Ishikawa (cell line): ENCODE results near the gene SLC10A1.

ENCODE experiments used
- CEBPB ChIP-seq: IDR thresholded peaks from 2 replicates; pipeline ENCODE4 v1.6.1; 2012
- CREB1 ChIP-seq: IDR thresholded peaks from 2 replicates; pipeline ENCODE4 v1.6.1; 2012; ENCODE audit warnings: low read depth
- EGR1 ChIP-seq: IDR thresholded peaks from 2 replicates; pipeline ENCODE4 v1.6.1; 2012
- EP300 ChIP-seq: IDR thresholded peaks from 2 replicates; pipeline ENCODE4 v1.6.1; 2012; ENCODE audit warnings: borderline replicate concordance
- FOXM1 ChIP-seq: IDR thresholded peaks from 2 replicates; pipeline ENCODE4 v1.6.1; 2012; ENCODE audit warnings: low read depth, borderline replicate concordance
- MAX ChIP-seq: IDR thresholded peaks from 2 replicates; pipeline ENCODE4 v1.6.1; 2012
- NFIC ChIP-seq: IDR thresholded peaks from 2 replicates; pipeline ENCODE4 v1.6.1; 2012
- RAD21 ChIP-seq: IDR thresholded peaks from 2 replicates; pipeline ENCODE4 v1.6.1; 2012; ENCODE audit warnings: low read depth
- REST ChIP-seq: IDR thresholded peaks from 2 replicates; pipeline ENCODE4 v1.6.1; 2012; ENCODE audit warnings: low read depth, mild to moderate bottlenecking
- TAF1 ChIP-seq: IDR thresholded peaks from 2 replicates; pipeline ENCODE4 v1.6.1; 2012; ENCODE audit warnings: low read depth, mild to moderate bottlenecking
- TCF12 ChIP-seq: IDR thresholded peaks from 2 replicates; pipeline ENCODE4 v1.6.1; 2012; ENCODE audit warnings: low read depth
- TEAD4 ChIP-seq: IDR thresholded peaks from 2 replicates; pipeline ENCODE4 v1.6.1; 2012
- USF1 ChIP-seq: IDR thresholded peaks from 2 replicates; pipeline ENCODE4 v1.6.1; 2012
- YY1 ChIP-seq: IDR thresholded peaks from 2 replicates; pipeline ENCODE4 v1.6.1; 2012; ENCODE audit warnings: low read depth
- ZBTB7A ChIP-seq: IDR thresholded peaks from 2 replicates; pipeline ENCODE4 v1.6.1; 2012; ENCODE audit warnings: low read depth

Gene SLC10A1

DNA sequence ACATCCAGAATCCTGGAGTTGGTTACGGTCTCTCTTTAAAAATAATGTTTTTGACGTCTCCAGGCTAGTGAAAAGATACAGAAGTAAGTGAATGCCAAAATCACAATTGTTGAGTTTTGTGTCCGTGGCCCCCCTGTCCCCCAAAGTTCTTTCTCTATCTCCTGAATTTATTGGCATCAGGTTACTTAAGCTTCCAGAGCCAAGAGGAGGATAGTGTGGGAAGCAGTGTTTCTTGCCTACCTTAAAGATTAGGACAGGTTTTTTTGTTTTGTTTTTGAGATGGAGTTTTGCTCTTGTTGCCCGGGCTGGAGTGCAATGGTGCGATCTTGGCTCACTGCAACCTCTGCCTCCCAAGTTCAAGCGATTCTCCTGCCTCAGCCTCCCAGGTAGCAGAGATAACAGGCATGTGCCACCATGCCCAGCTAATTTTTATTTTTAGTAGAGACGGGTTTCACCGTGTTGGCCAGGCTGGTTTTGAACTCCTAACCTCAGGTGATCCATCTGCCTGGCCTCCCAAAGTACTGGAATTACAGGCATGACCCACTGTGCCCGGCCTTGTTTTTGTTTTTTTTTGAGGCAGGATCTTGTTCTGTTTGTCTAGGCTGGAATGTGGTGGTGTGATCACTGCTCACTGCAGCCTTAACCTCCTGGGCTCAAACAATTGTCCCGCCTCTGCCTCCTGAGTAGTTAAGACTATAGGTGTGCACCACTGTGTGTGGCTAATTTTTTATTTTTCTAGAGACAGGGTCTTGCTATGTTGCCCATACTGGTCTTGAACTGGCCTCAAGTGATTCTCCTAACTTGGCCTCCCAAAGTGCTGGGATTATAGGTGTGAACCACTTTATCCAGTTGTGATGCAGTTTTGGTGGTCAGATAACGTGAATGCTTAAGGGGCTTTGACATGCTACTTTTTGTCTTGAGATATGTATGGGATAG is 24.7 kb downstream of the SLC10A1 start:
- no peak for TF ChIP-seq TCF12
- no peak for TF ChIP-seq USF1
- no peak for TF ChIP-seq NFIC
- TF ChIP-seq CREB1 = no peak
- no peak for TF ChIP-seq FOXM1
- TF ChIP-seq TAF1 = no peak
- no peak for TF ChIP-seq REST
- no peak for TF ChIP-seq EP300
- TF ChIP-seq TEAD4 = no peak
- TF ChIP-seq EGR1 = no peak
- no peak for TF ChIP-seq YY1
- TF ChIP-seq CEBPB = no peak
- TF ChIP-seq MAX = no peak
- no peak for TF ChIP-seq RAD21

GRCh38 chr14:69771136-69771535 is 25.9 kb downstream of the SLC10A1 start:
- TF ChIP-seq MAX (no peak), CREB1 (no peak), NFIC (no peak)

GRCh38 chr14:69770559-69770958 is 26.5 kb downstream of the SLC10A1 start:
- no peak for TF ChIP-seq EGR1
- TF ChIP-seq YY1 = no peak
- no peak for TF ChIP-seq MAX
- no peak for TF ChIP-seq RAD21

- no peak for TF ChIP-seq REST
- no peak for TF ChIP-seq NFIC
- TF ChIP-seq CEBPB = no peak
- no peak for TF ChIP-seq EGR1
- no peak for TF ChIP-seq CREB1
- TF ChIP-seq TEAD4 = no peak
- no peak for TF ChIP-seq RAD21
- TF ChIP-seq YY1 = no peak
- no peak for TF ChIP-seq USF1
- no peak for TF ChIP-seq FOXM1
- no peak for TF ChIP-seq ZBTB7A
- TF ChIP-seq MAX = no peak
- no peak for TF ChIP-seq EP300
- TF ChIP-seq TCF12 = no peak
- TF ChIP-seq TAF1 = no peak
These were observed 27.4 kb downstream of the SLC10A1 start for GRCh38 chr14:69769623-69770022.

GRCh38 chr14:69768873-69769272 is 28.2 kb downstream of the SLC10A1 start:
- TF ChIP-seq RAD21 (no peak), REST (no peak), MAX (no peak), FOXM1 (no peak), USF1 (no peak), NFIC (no peak), EGR1 (no peak), CREB1 (no peak), TEAD4 (no peak), CEBPB (no peak), TAF1 (no peak), YY1 (no peak), EP300 (no peak), TCF12 (no peak)
